Stimulated activated CD4-positive, alpha-beta T cell treated with anti-CD3 and anti-CD28 coated beads, Interleukin-1b, Interleukin-23, amount 100 ng/mL, for 1 hour (primary cell): ENCODE results near the gene ST6GALNAC4.

Source experiments
- DNase-seq, 2 donors: peaks; one replicate each; pipeline ENCODE4 v3.0.0-alpha.2; 2020; ENCODE audit warnings: low read depth in 2 of 2

Gene ST6GALNAC4

DNA sequence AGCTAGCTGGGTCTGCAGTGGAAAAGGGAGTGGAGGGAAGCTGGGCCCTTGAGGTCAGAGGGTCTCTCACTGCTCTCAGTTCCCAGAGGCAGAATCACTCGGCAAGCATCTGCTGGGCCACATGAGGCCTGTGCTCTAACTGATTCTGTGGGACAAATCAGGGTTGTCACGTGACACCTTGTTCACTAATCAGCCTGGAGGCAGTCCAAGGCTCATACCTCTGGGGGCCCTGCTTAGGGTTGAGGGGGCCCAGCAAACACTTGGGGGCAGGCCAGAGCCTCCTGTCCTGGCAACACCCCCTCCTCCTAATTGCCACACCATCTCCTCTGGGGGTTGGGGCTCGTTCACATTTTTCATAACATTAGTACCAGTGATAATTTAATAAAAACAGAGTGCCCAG, 29.9 kb upstream of the ST6GALNAC4 start:
- no peak for DNase-seq

GRCh38 chr9:127945942-127946341, 29.1 kb upstream of the ST6GALNAC4 start:
- DNase-seq: no peak

DNA sequence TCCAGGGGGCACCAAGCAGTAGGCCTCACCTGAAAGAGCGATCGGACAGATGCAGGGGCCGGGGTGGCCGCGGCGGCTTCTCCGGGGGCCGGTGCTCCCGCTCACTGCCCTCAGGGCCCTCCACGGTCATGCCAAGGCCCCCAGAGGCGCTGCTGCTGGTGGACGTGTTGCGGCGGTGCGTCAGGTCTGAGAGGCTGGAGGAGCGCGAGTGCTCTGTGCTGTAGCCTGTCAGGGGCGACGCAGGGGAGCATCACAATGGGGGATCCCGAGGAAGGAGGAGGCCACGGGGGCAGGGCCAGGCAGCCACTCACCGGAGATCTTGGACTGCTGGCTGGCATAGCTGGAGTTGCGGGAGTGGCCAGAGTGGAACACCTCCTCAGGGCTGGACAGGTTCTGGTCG, 28.5 kb upstream of the ST6GALNAC4 start:
- no peak for DNase-seq

GRCh38 chr9:127944586-127945218, 27.9 kb upstream of the ST6GALNAC4 start:
- DNase-seq: no peak

DNA sequence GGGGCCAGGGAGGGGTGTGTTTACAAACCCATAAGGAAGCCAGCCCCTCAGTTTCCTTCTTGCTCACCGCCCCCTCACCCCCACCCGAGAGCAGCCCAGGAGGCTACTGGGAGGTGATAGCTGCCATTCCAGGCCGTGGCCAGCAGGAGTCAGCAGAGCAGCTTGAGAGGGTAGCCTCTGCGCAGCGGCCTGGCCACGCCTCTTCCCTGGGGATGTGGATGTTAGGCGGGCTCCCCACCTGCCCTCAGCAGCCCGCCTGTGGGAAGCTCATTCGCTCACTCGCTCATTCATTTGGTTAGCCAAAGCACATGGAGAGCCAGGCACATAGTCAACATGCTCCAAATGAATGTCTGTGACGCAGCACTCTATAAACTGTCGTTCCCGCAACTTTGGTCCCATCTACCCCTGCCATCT, 26.9 kb upstream of the ST6GALNAC4 start:
- DNase-seq: peak in 1 of 2 donors; percentile 62

- DNase-seq: no peak
Observed at GRCh38 chr9:127943011-127943662, 26.3 kb upstream of the ST6GALNAC4 start.

DNA sequence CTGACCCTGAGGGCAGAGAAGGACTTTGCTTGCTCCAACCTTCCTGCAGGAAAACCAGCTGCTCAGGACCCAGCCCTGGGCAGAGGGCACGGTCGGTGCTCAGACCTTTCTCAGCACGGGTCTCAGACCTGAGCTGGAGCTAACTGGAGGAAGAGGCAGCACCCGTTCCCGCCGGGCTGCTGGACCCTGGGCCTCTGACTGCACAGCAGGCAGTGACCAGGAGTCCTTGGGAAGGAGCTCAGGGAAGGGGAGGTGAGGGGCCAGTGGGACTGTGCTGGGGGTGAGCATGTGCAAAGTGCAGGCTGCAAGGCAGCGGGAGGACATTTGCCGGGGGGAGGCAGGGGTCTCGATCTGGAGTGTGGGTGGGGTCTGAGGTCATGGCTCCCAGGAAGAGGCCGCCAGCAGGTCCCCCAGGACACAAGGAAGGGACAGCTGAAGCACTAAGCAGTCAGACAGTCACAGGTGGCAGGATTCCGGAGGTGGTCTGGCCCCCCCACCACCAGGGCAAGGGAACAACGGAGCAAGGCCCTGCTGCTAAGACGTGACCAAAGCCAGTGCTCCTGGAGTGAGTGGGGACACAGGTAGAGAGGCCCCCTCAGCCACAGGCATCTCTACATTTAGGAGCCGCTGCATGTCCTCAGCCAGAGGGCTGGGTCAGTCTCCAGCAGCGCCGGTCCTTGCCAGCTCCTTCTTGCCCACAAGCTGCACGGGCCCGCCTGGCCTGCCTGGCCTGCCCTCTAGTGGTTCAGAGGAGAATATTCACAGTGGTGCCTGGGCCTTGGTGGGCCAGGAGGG, 25.6 kb upstream of the ST6GALNAC4 start:
- no peak for DNase-seq

- DNase-seq: no peak
Observed at GRCh38 chr9:127941961-127942215, 25.0 kb upstream of the ST6GALNAC4 start.

- DNase-seq: no peak
Observed at GRCh38 chr9:127941062-127941960, 24.5 kb upstream of the ST6GALNAC4 start.

DNA sequence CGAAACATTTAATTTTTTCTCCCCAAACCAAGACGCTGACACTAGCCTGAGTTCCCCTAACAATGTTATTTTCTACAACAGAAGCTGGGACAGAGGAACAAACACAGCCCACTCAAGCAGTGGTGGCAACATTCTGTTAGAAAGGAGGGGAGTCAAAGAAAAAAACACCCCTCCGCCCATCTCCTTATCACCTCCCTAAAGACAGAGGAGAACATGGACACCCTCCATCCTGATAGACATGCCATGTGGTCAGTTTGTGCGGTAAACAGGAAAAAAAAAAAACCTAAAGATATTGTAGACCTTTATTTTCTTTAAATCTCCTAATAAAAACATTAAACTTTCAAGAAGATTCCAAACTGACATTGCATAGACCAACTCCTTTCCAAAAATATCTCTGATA, 23.8 kb upstream of the ST6GALNAC4 start:
- DNase-seq: no peak

- no peak for DNase-seq
Observed at GRCh38 chr9:127938298-127938690, 21.5 kb upstream of the ST6GALNAC4 start.

DNA sequence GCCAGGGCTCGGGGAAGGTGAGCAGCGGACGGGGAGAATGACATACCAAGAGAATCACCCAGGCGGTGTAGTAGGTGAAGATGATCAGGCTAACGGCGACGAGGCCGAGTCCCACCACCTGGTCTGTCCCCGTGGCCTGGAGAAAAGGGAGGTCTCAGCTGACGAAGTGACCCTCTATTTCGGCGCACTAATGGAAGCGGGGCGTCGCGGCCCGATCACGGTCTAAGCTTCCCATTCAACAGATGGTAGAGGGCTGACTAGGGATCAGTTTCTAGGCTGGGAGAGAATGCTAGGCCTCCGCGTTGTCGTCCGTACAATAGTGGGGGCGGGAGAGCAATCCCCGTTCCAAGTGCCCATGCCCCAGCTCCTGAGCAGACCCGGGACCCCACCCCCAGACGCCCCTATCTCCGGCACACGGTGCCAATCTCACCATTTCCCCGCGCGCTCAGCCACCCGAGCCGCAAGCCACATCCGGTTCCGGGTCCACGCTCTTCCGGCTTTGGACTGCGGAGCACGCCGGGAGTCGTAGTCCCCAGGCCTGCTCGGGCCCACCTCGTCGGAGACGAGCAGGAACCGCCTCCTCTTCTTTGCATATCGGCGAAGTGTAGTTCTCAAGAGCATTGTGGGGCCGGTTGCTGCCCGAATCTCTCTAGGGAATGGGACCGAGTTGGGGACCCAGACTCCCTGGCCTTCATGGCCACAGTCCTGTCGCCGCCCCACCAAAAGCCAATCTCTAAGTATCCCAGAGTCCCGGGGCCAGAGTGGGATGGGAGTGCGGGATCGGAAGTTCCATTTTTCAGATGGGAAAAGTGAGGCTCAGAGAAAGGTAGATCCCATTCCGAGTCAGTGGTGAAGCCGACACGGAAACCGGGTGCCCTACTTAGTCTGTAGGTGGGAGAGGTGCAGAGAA, 20.8 kb upstream of the ST6GALNAC4 start, which contains the start of gene DPM2:
TSS of gene DPM2 (minus strand) at position 467 of the 910 bp plus-strand sequence. CDS start at position 433, 34 bp downstream.
- peak; percentile 51 to 70 for DNase-seq

GRCh38 chr9:127937056-127937387, 20.2 kb upstream of the ST6GALNAC4 start:
- DNase-seq: no peak

GRCh38 chr9:127936347-127936852, 19.6 kb upstream of the ST6GALNAC4 start:
- DNase-seq: no peak

DNA sequence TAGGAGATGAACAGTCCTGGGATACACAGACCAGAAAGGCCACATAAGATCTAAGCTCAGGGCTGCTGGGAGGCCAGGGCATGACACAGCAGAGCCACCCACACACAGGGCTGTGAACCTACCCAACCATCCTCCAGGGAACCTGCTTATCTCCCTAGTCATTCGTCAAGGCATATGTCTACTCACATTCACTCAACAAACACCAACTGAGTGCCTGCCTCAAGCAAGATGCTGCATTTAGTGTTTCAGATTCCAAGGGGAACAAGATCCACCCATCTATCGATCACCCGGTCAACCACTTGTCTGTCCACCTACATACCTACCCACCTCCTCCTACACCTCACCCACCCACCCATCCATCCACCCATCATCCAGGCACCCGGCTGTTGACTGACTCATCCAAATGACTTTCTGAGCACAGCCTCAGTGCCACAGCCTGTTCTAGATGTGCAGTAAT, 19.0 kb upstream of the ST6GALNAC4 start:
- DNase-seq: no peak

GRCh38 chr9:127934986-127935385, 18.1 kb upstream of the ST6GALNAC4 start:
- no peak for DNase-seq

GRCh38 chr9:127934248-127934647, 17.4 kb upstream of the ST6GALNAC4 start:
- DNase-seq: no peak

DNA sequence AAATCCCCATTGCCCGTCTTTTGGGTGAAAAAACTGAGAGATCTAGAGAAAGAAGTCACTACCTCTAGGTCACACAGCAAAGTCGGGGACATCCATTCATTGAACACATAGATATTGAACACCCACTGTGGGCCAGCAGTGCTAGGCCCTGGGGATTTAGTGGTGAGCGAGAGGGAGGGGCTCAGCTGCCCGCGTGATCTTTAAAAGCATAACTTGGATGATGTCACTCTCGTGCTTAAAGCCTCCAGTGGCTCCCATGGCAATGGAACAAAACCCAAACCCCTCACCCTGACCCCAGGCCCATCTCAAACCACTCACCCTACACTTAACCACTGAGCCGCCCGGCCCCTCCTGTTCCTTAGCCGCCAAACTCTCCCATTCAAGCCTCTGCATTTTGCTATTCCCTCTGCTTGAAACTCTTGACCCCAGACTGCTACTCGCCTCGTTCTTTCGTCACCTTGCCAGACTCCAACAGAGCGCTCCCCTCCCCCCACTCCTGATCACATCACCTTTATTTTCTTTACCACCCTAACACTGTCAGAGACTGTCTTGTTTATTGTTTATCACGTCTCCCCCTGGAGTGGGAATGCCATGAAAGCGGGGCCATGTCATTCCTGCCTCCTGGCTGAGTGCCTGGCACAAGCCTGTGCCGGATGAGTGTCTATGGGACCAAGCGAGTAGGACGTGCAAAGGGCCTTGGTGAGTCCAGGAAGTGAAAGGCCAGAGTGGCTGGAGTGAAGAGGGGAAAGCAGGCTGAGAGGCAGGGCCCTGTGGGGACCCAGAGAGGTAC, 14.4 kb upstream of the ST6GALNAC4 start:
- DNase-seq: no peak

GRCh38 chr9:127930231-127931091, 13.6 kb upstream of the ST6GALNAC4 start, which contains the start of gene PIP5KL1:
PIP5KL1 (minus strand) TSS chr9:127930777; CDS start chr9:127930752, 25 bp downstream.
- DNase-seq: no peak
